Fibroblast of lung (primary cell): ENCODE measurements around the gene HAO1. TPM values are rescaled to one million over a fixed set of nuclear protein-coding genes. Genes with fewer than 3 reads are reported as not detected.

ENCODE experiments used
- DNase-seq, 2 donors: peaks; one replicate each; pipeline versions ENCODE4 v3.0.0 to v3.0.0-alpha.2; 2010; ENCODE audit warnings: low read depth in 2 of 2
- H2AFZ ChIP-seq: 2 replicates; pipeline ENCODE4 v1.5.1; 2012; ENCODE audit warnings: low read length, control low read depth, inconsistent platforms
- H3K27ac ChIP-seq: 2 replicates; pipeline ENCODE4 v1.5.1; 2011; ENCODE audit warnings: low read length, control low read depth; ENCODE audit not compliant: insufficient read depth
- H3K27me3 ChIP-seq: 2 replicates; pipeline ENCODE4 v1.5.1; 2011; ENCODE audit warnings: mild to moderate bottlenecking, low read length; ENCODE audit not compliant: control insufficient read depth, insufficient read depth
- H3K36me3 ChIP-seq: 2 replicates; pipeline ENCODE4 v1.5.1; 2011; ENCODE audit warnings: low read length; ENCODE audit not compliant: control insufficient read depth, insufficient read depth
- H3K4me1 ChIP-seq: 2 replicates; pipeline ENCODE4 v1.5.1; 2011; ENCODE audit warnings: low read length; ENCODE audit not compliant: control insufficient read depth, insufficient read depth; ENCODE audit errors: extremely low read depth
- H3K4me2 ChIP-seq: 2 replicates; pipeline ENCODE4 v1.5.1; 2011; ENCODE audit warnings: low read length, control low read depth; ENCODE audit not compliant: insufficient read depth; ENCODE audit errors: extremely low read depth
- H3K4me3 ChIP-seq, 4 experiments: fragments of 200-600 bp in 1 of 4; sonication (generic) in 1 of 4; replicated peaks in 1 of 4; 2 replicates each; pipeline ENCODE4 v1.5.1; 2011 to 2016; ENCODE audit warnings: low read length in 4 of 4, low read depth in 3 of 4, mild to moderate bottlenecking in 3 of 4, control low read depth in 2 of 4, inconsistent platforms in 1 of 4, mixed read lengths in 1 of 4; ENCODE audit not compliant: insufficient read depth in 1 of 4; ENCODE audit errors: control extremely low read depth in 1 of 4
- H3K79me2 ChIP-seq: 2 replicates; pipeline ENCODE4 v1.5.1; 2012; ENCODE audit warnings: mild to moderate bottlenecking, low read length, inconsistent platforms; ENCODE audit not compliant: control insufficient read depth, insufficient read depth
- H3K9ac ChIP-seq: 2 replicates; pipeline ENCODE4 v1.5.1; 2011; ENCODE audit warnings: mild to moderate bottlenecking, low read length, control low read depth; ENCODE audit not compliant: insufficient read depth
- H3K9me3 ChIP-seq: 2 replicates; pipeline ENCODE4 v1.5.1; 2012; ENCODE audit warnings: low read depth, low read length; ENCODE audit not compliant: control insufficient read depth, insufficient read depth
- H4K20me1 ChIP-seq: 2 replicates; pipeline ENCODE4 v1.5.1; 2011; ENCODE audit warnings: low read length; ENCODE audit not compliant: control insufficient read depth, insufficient read depth; ENCODE audit errors: extremely low read depth
- CTCF ChIP-seq, 2 donors: IDR thresholded peaks in 1 of 2; conservative IDR thresholded peaks in 1 of 2; 1 replicate in 1 of 2; 2 replicates in 1 of 2; pipeline ENCODE4 v1.5.1; 2011 to 2012; ENCODE audit warnings: low read length in 2 of 2, control low read depth in 1 of 2, inconsistent platforms in 1 of 2, low read depth in 1 of 2, mild to moderate bottlenecking in 1 of 2
- EZH2 ChIP-seq: IDR thresholded peaks from 2 replicates; pipeline ENCODE4 v1.5.1; 2012; ENCODE audit warnings: low read length, control low read depth, mild to moderate bottlenecking; ENCODE audit errors: missing control alignments
- polyA plus RNA-seq, 2 donors: library from polyadenylated mRNA; depleted of rRNA in 1 of 2; stranded (reverse) in 1 of 2; unstranded in 1 of 2; fragments of >200 nt; gene quantifications; 2 replicates each; pipeline ENCODE4 v1.2.1, GENCODE V29; 2011 to 2012; ENCODE audit warnings: missing spikeins in 1 of 2
- total RNA-seq: library from RNA; depleted of rRNA; stranded (reverse); fragments of >200 nt; gene quantifications from 2 replicates; pipeline ENCODE4 v1.2.1, GENCODE V29; 2014

The HAO1 gene
- total and polyA plus RNA-seq, 2 donors (not counting 1 experiment from before 2014, with no cell fraction given), result not detected

- Histone ChIP-seq H3K4me2 (no peak overlapping the region), H3K36me3 (no peaks in the 10 kb centered on the region), H3K4me3 (no peak overlapping the region), H3K4me1 (no peaks in the 10 kb centered on the region), H3K27me3 (no peaks in the 10 kb centered on the region), H4K20me1 (no peaks in the 10 kb centered on the region), H2AFZ (no peak overlapping the region), H3K27ac (no peak overlapping the region), H3K9me3 (no peaks in the 10 kb centered on the region), H3K79me2 (no peaks in the 10 kb centered on the region), H3K9ac (no peak overlapping the region)
- DNase-seq, result no peak
- no peak for TF ChIP-seq EZH2
- TF ChIP-seq CTCF (conservative IDR thresholded peaks at IDR 0.05 in 1 of 2, IDR thresholded peaks at IDR 0.05 in 1 of 2; ENCODE audit: low read depth in 1 of 2, low read length in 2 of 2), result no peak
These were observed 2.9 kb downstream of the HAO1 start for GRCh38 chr20:7937328-7937727.

GRCh38 chr20:7935027-7935551, 5.2 kb downstream of the HAO1 start:
- H4K20me1 ChIP-seq, result no peaks in the 10 kb centered on the region
- no peak overlapping the region for H2AFZ ChIP-seq
- no peak overlapping the region for H3K9ac ChIP-seq
- no peak overlapping the region for H3K4me2 ChIP-seq
- DNase-seq, result no peak
- no peaks in the 10 kb centered on the region for H3K9me3 ChIP-seq
- H3K36me3 ChIP-seq, result no peaks in the 10 kb centered on the region
- H3K79me2 ChIP-seq, result no peaks in the 10 kb centered on the region
- H3K27me3 ChIP-seq, result no peaks in the 10 kb centered on the region
- H3K4me3 ChIP-seq, result no peak overlapping the region
- no peak overlapping the region for H3K27ac ChIP-seq
- no peak for TF ChIP-seq CTCF (conservative IDR thresholded peaks at IDR 0.05 in 1 of 2, IDR thresholded peaks at IDR 0.05 in 1 of 2; ENCODE audit: low read depth in 1 of 2, low read length in 2 of 2)
- TF ChIP-seq EZH2, result no peak
- no peaks in the 10 kb centered on the region for H3K4me1 ChIP-seq

GRCh38 chr20:7933346-7933745, 6.9 kb downstream of the HAO1 start:
- Histone ChIP-seq H3K4me1 (no peaks in the 10 kb centered on the region), H3K9me3 (no peaks in the 10 kb centered on the region), H2AFZ (no peak overlapping the region), H3K9ac (no peak overlapping the region), H3K4me3 (no peak overlapping the region), H3K27me3 (no peaks in the 10 kb centered on the region), H3K27ac (no peak overlapping the region), H3K79me2 (no peaks in the 10 kb centered on the region), H3K36me3 (no peaks in the 10 kb centered on the region), H4K20me1 (no peaks in the 10 kb centered on the region), H3K4me2 (no peak overlapping the region)
- no peak for TF ChIP-seq CTCF (conservative IDR thresholded peaks at IDR 0.05 in 1 of 2, IDR thresholded peaks at IDR 0.05 in 1 of 2; ENCODE audit: low read depth in 1 of 2, low read length in 2 of 2)
- TF ChIP-seq EZH2, result no peak
- no peak for DNase-seq
